Tongue (tissue), 2 donors: Measurements from ENCODE around the gene RASSF8. TPM values are rescaled to one million over a fixed set of nuclear protein-coding genes. Genes with fewer than 3 reads are reported as not detected.

Source experiments
- DNase-seq: peaks from one replicate; pipeline ENCODE4 v3.0.0-alpha.2; 2015
- total RNA-seq: library from RNA; depleted of rRNA; stranded (reverse); fragments of >200 nt; gene quantifications from one replicate; pipeline ENCODE4 v1.2.3, GENCODE V29; 2014

The RASSF8 gene
- total RNA-seq, result 51.0 TPM

GRCh38 chr12:25958428-25959070, at the start of gene RASSF8:
Gene RASSF8 (plus strand): TSS chr12:25958682. CDS start chr12:26055344, 96,662 bp downstream.
- DNase-seq, result peak; percentile 91

- DNase-seq, result no peak
These were observed 43.9 kb upstream of the RASSF8 start for GRCh38 chr12:25914551-25914950.

GRCh38 chr12:25924491-25925001, 33.9 kb upstream of the RASSF8 start:
- DNase-seq, result no peak

GRCh38 chr12:25925064-25925463, 33.4 kb upstream of the RASSF8 start:
- no peak for DNase-seq

- DNase-seq, result no peak
These were observed 31.9 kb upstream of the RASSF8 start for GRCh38 chr12:25926536-25926935.

- DNase-seq, result no peak
These were observed 29.3 kb upstream of the RASSF8 start for GRCh38 chr12:25929142-25929541.

- no peak for DNase-seq
These were observed 25.5 kb upstream of the RASSF8 start for GRCh38 chr12:25932971-25933370.

- no peak for DNase-seq
These were observed 24.0 kb upstream of the RASSF8 start for GRCh38 chr12:25934456-25934855.

GRCh38 chr12:25935355-25936144, 22.9 kb upstream of the RASSF8 start:
- DNase-seq, result no peak

- no peak for DNase-seq
These were observed 21.4 kb upstream of the RASSF8 start for GRCh38 chr12:25937096-25937495.

GRCh38 chr12:25938581-25938980, 19.9 kb upstream of the RASSF8 start:
- DNase-seq, result no peak

- no peak for DNase-seq
These were observed 18.9 kb upstream of the RASSF8 start for GRCh38 chr12:25939606-25940005.

- DNase-seq, result no peak
These were observed 17.6 kb upstream of the RASSF8 start for GRCh38 chr12:25940886-25941285.

- no peak for DNase-seq
These were observed 15.8 kb upstream of the RASSF8 start for GRCh38 chr12:25942709-25943108.

- DNase-seq, result no peak
These were observed 14.5 kb upstream of the RASSF8 start for GRCh38 chr12:25943940-25944339.

- no peak for DNase-seq
These were observed 9.1 kb upstream of the RASSF8 start for GRCh38 chr12:25949343-25949742.

- no peak for DNase-seq
These were observed 8.0 kb upstream of the RASSF8 start for GRCh38 chr12:25950329-25951115.

GRCh38 chr12:25957793-25958427, 572 bp upstream of the RASSF8 start:
- DNase-seq, result peak; percentile 72

- DNase-seq, result peak; percentile 69
These were observed 834 bp downstream of the RASSF8 start for GRCh38 chr12:25959071-25959961.

GRCh38 chr12:25960143-25960542, 1.7 kb downstream of the RASSF8 start:
- peak; percentile 32 for DNase-seq

GRCh38 chr12:25960961-25961360, 2.5 kb downstream of the RASSF8 start:
- no peak for DNase-seq
